Measurements from ENCODE around the gene NR2C1. TPM values are rescaled to one million over a fixed set of nuclear protein-coding genes. Genes with fewer than 3 reads are reported as not detected.

NR2C1 gene
- 44.4 TPM for polyA plus RNA-seq
- long read RNA-seq, donor 1, full-length matches to known transcripts, result 5 of 5 reads
- long read RNA-seq, donor 1, partial matches to known transcripts, result 0 of 5 reads
- long read RNA-seq, donor 1, other reads (novel, unspliced or antisense), result 0 of 5 reads
- long read RNA-seq, donor 2, full-length matches to known transcripts, result 16 of 16 reads
- long read RNA-seq, donor 2, partial matches to known transcripts, result 0 of 16 reads
- long read RNA-seq, donor 2, other reads (novel, unspliced or antisense), result 0 of 16 reads
- long read RNA-seq, donor 3, result 0 reads
- long read RNA-seq, donor 4, partial matches to known transcripts, result 0 of 1 reads
- long read RNA-seq, donor 4, other reads (novel, unspliced or antisense), result 0 of 1 reads
- long read RNA-seq, donor 5, partial matches to known transcripts, result 0 of 3 reads
- long read RNA-seq, donor 5, other reads (novel, unspliced or antisense), result 0 of 3 reads
- long read RNA-seq, donor 6, full-length matches to known transcripts, result 4 of 4 reads
- long read RNA-seq, donor 6, partial matches to known transcripts, result 0 of 4 reads
- long read RNA-seq, donor 6, other reads (novel, unspliced or antisense), result 0 of 4 reads
- long read RNA-seq, donor 7, full-length matches to known transcripts, result 3 of 3 reads
- long read RNA-seq, donor 7, partial matches to known transcripts, result 0 of 3 reads
- long read RNA-seq, donor 7, other reads (novel, unspliced or antisense), result 0 of 3 reads
- long read RNA-seq, donor 8, full-length matches to known transcripts, result 6 of 6 reads
- long read RNA-seq, donor 8, partial matches to known transcripts, result 0 of 6 reads
- long read RNA-seq, donor 8, other reads (novel, unspliced or antisense), result 0 of 6 reads
- long read RNA-seq, donor 9, full-length matches to known transcripts, result 4 of 4 reads
- long read RNA-seq, donor 9, partial matches to known transcripts, result 0 of 4 reads
- long read RNA-seq, donor 9, other reads (novel, unspliced or antisense), result 0 of 4 reads
- long read RNA-seq, donor 10, full-length matches to known transcripts, result 7 of 7 reads
- long read RNA-seq, donor 10, partial matches to known transcripts, result 0 of 7 reads
- long read RNA-seq, donor 10, other reads (novel, unspliced or antisense), result 0 of 7 reads
- long read RNA-seq, donor 11, partial matches to known transcripts, result 0 of 3 reads
- long read RNA-seq, donor 11, other reads (novel, unspliced or antisense), result 0 of 3 reads

DNA sequence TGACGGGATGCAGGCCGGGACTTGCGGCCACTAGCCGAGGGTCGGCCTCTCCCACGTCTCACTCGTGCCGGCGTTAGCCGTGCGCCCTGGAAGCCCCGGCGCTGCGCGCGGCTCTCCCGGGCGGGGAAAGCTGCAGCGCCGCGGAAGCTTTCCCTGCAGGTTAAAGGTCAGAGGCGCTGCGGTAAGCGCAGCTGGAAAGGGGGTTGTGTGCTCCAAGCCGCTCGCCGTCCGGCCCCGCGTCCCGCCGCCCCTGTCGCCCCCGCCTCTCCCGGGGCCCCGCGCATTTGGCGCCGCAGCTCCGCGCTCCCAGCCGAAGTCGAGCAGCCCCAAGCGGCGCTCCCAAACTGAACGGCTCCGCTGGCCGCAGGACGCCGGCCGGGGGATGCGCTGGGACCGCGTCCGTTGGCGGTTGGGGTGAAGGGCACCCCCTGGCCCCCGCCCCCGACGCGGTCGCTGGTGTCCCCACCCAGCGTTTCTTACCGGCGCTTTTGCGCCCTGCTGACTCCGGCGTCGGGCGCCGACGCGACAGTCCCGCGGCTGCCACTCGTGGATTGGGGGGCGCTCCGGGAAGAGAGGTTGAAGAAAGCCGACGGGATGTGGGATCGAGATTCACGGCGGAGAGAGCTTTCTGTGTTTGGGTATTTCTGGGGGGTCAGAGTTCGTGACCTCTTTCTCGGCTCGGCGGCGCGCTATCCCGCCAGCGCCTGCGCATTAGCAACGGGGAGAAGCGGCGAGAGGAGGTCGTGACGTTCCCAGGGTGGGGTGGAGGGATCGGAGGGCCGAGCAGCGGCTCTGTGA lies at the start of gene NR2C1:
TSS of gene NR2C1 (minus strand) at position 719 of the 798 bp plus-strand sequence. CDS start 6,234 bp downstream, outside the sequence.
- Histone ChIP-seq H3K27ac (ENCODE audit: low read length) (peak within 1 kb of the TSS; percentile 67), H3K9me3 (ENCODE audit: control insufficient read depth, low read depth, low read length) (no peaks in the 10 kb centered on the region), H3K4me1 (ENCODE audit: control insufficient read depth, insufficient read depth, low read length) (no peaks in the 10 kb centered on the region), H3K27me3 (ENCODE audit: control insufficient read depth, insufficient read depth, low read length) (no peaks in the 10 kb centered on the region), H3K4me3 (ENCODE audit: low read length) (peak within 1 kb of the TSS; percentile 96), H3K36me3 (ENCODE audit: control insufficient read depth, insufficient read depth, low read length) (peaks cover 4% of the 10 kb centered on the region)
- no CpG with 5 or more reads among the region's 99 CpGs for WGBS (ENCODE audit: insufficient coverage, low lambda C conversion rate)
- peak; percentile 95 for DNase-seq

DNA sequence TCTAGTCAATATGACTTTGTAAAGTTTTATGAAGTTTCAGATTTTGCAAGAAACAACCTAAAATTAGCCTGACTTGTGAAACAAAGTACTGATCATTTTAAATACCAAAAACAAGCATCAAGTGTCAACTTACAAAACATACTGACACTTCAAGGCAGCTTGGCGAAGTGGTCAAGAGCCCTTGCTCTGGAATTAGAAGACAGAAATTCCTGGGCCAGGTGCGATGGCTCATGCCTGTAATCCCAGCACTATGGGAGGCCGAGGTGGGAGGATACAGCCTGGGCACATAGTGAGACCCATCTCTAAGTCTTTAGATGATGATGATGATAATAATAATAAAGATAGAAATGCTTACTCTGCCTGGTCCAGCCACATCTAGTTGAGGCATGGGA lies 45.4 kb upstream of the NR2C1 start:
- no peak overlapping the region for H3K27ac ChIP-seq (ENCODE audit: low read length)
- no peaks in the 10 kb centered on the region for H3K4me1 ChIP-seq (ENCODE audit: control insufficient read depth, insufficient read depth, low read length)
- no CpG with 5 or more reads among the region's 3 CpGs for WGBS (ENCODE audit: insufficient coverage, low lambda C conversion rate)
- H3K27me3 ChIP-seq (ENCODE audit: control insufficient read depth, insufficient read depth, low read length), result no peaks in the 10 kb centered on the region
- no peak overlapping the region for H3K4me3 ChIP-seq (ENCODE audit: low read length)
- peaks cover 3% of the 10 kb centered on the region for H3K36me3 ChIP-seq (ENCODE audit: control insufficient read depth, insufficient read depth, low read length)
- DNase-seq, result no peak
- no peaks in the 10 kb centered on the region for H3K9me3 ChIP-seq (ENCODE audit: control insufficient read depth, low read depth, low read length)

DNA sequence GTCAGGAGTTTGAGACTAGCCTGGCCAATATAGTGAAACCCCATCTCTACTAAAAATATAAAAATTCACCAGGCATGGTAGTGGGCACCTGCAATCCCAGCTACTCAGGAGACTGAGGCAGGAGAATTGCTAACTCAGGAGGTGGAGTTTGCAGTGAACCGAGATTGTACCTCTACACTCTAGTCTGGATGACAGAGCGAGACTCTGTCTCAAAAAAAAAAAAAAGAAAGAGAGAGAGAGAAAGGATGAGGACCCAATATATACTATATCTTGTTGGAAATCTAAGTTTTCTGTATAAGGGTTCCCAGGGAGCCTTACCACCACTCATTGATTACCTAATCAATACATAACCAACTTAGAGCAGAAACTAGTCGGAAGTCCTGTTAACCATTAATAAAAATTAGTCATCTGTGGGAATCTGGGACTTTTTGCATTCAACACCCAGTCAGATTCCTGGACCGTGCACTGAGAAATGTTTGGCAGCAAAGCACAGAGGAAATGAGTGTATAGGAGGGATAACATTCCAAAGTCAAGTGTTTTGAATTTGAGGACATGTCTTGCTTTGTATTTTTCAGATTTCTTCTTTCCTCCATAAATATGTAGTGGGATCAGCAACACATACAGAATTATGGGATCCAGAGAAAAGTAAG lies 44.8 kb upstream of the NR2C1 start:
- no peak overlapping the region for H3K27ac ChIP-seq (ENCODE audit: low read length)
- H3K27me3 ChIP-seq (ENCODE audit: control insufficient read depth, insufficient read depth, low read length), result no peaks in the 10 kb centered on the region
- H3K9me3 ChIP-seq (ENCODE audit: control insufficient read depth, low read depth, low read length), result no peaks in the 10 kb centered on the region
- WGBS (ENCODE audit: insufficient coverage, low lambda C conversion rate), result no CpG with 5 or more reads among the region's 4 CpGs
- no peak overlapping the region for H3K4me3 ChIP-seq (ENCODE audit: low read length)
- H3K4me1 ChIP-seq (ENCODE audit: control insufficient read depth, insufficient read depth, low read length), result no peaks in the 10 kb centered on the region
- DNase-seq, result no peak
- H3K36me3 ChIP-seq (ENCODE audit: control insufficient read depth, insufficient read depth, low read length), result peaks cover 3% of the 10 kb centered on the region

DNA sequence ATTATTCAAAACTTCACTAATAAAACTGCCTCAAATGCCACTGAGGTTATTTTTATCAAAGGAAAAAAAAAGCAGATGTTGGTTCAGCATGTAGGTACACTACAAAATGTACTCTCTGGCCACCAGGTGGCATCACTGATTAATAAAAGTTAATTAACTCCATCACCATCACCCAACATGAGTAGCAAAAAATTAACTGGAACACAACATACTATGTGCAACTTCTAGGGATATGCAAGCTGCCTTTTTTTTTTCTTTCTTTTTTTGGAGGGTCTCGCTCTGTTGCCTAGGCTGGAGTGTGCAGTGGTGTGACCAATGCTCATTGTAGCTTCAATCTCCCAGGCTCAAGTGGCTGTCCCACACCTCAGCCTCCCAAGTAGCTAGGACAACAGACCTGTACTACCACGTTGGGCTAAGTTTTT lies 43.8 kb upstream of the NR2C1 start:
- no CpG with 5 or more reads among the region's 2 CpGs for WGBS (ENCODE audit: insufficient coverage, low lambda C conversion rate)
- no peak overlapping the region for H3K27ac ChIP-seq (ENCODE audit: low read length)

DNA sequence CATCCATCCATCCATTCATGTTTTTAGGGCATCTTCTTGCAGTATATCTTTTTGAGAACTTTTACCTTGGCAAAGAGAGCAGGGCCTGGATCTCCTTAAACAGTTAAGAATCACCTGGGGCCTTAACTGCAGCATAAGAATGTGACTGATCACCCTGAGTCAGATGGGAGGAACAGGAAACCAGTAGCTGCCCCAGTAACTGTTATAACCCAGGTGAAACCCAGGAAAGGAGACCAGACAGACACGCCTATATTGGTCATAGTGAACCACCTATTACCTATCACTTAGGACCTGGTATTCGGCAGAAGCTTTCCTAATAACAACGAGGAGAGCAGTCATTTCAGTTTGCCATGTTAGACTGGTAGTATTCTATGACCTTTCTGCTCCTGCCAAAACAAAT lies 43.4 kb upstream of the NR2C1 start:
- Histone ChIP-seq H3K36me3 (ENCODE audit: control insufficient read depth, insufficient read depth, low read length) (peaks cover 7% of the 10 kb centered on the region), H3K9me3 (ENCODE audit: control insufficient read depth, low read depth, low read length) (no peaks in the 10 kb centered on the region), H3K4me3 (ENCODE audit: low read length) (no peak overlapping the region), H3K4me1 (ENCODE audit: control insufficient read depth, insufficient read depth, low read length) (no peaks in the 10 kb centered on the region), H3K27ac (ENCODE audit: low read length) (no peak overlapping the region), H3K27me3 (ENCODE audit: control insufficient read depth, insufficient read depth, low read length) (no peaks in the 10 kb centered on the region)
- DNase-seq, result no peak
- no CpG with 5 or more reads among the region's 3 CpGs for WGBS (ENCODE audit: insufficient coverage, low lambda C conversion rate)

More for the DNA sequence above, 43.8 kb upstream of the NR2C1 start:
- DNase-seq, result peak; percentile 65 to 68
- Histone ChIP-seq H3K4me3 (ENCODE audit: low read length) (no peak overlapping the region), H3K27me3 (ENCODE audit: control insufficient read depth, insufficient read depth, low read length) (no peaks in the 10 kb centered on the region), H3K4me1 (ENCODE audit: control insufficient read depth, insufficient read depth, low read length) (no peaks in the 10 kb centered on the region), H3K9me3 (ENCODE audit: control insufficient read depth, low read depth, low read length) (no peaks in the 10 kb centered on the region), H3K36me3 (ENCODE audit: control insufficient read depth, insufficient read depth, low read length) (peaks cover 7% of the 10 kb centered on the region)

GRCh38 chr12:95116341-95116740 lies 42.9 kb upstream of the NR2C1 start:
- 100% methylated on average over 1 of the region's 4 CpGs for whole genome bisulfite sequencing (ENCODE audit: insufficient coverage, low lambda C conversion rate)
- Histone ChIP-seq H3K36me3 (ENCODE audit: control insufficient read depth, insufficient read depth, low read length) (peaks cover 8% of the 10 kb centered on the region), H3K9me3 (ENCODE audit: control insufficient read depth, low read depth, low read length) (no peaks in the 10 kb centered on the region), H3K4me3 (ENCODE audit: low read length) (no peak overlapping the region), H3K4me1 (ENCODE audit: control insufficient read depth, insufficient read depth, low read length) (no peaks in the 10 kb centered on the region), H3K27ac (ENCODE audit: low read length) (no peak overlapping the region), H3K27me3 (ENCODE audit: control insufficient read depth, insufficient read depth, low read length) (no peaks in the 10 kb centered on the region)
- no peak for DNase-seq

DNA sequence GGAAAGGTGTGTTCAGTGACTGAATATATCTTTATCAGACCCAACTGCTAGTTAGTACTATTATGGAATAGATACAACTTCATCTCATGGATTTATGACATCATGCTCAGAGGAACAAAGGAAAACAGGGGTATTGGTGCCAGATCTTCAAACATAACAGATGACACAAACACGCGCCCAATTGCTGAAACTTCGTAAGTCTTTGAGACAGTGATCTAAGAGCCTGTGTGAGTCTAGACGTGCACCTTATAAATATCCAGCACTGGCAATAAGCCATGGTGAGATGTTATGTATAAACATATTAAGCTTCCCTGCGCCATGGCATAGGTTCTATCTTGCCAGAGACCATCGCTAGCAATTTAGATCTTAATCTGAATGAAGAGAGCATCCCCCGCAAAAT lies 42.2 kb upstream of the NR2C1 start:
- no peak overlapping the region for H3K27ac ChIP-seq (ENCODE audit: low read length)
- H3K4me3 ChIP-seq (ENCODE audit: low read length), result no peak overlapping the region
- H3K9me3 ChIP-seq (ENCODE audit: control insufficient read depth, low read depth, low read length), result no peaks in the 10 kb centered on the region
- H3K4me1 ChIP-seq (ENCODE audit: control insufficient read depth, insufficient read depth, low read length), result no peaks in the 10 kb centered on the region
- H3K27me3 ChIP-seq (ENCODE audit: control insufficient read depth, insufficient read depth, low read length), result no peaks in the 10 kb centered on the region
- H3K36me3 ChIP-seq (ENCODE audit: control insufficient read depth, insufficient read depth, low read length), result peaks cover 15% of the 10 kb centered on the region
- DNase-seq, result no peak
- 50% methylated on average over 2 of the region's 7 CpGs for WGBS (ENCODE audit: insufficient coverage, low lambda C conversion rate)

DNA sequence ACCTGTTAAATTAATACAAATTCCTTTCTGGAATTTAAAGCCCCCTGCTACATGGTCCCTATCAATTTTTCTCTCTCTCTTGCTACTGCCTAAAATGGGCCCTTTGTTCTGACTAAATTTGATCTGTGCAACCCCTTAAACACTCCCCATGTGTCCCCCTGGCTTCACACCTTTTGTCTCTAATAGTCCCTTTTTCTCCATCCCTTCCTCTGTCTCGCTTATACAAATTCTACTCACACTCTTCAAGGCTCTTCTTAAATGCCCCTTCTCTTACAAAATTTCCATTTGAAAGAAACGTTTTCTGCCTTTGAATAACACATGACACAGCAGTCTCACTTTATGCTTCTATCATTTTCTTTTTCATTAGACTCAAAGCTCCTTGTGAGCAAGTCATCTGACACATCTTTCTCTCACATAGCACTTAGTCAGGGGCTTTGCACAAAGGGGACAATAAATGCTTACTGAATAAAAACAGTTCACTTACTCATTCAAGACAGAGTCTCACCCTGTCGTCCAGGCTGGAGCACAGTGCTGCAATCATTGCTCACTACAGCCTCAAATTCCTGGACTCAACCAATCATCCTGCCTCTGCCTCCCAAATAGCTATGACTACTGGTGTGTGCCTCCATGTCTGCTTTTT lies 41.5 kb upstream of the NR2C1 start:
- WGBS (ENCODE audit: insufficient coverage, low lambda C conversion rate), result 100% methylated on average over 2 of the region's 3 CpGs
- Histone ChIP-seq H3K27me3 (ENCODE audit: control insufficient read depth, insufficient read depth, low read length) (no peaks in the 10 kb centered on the region), H3K4me3 (ENCODE audit: low read length) (no peak overlapping the region), H3K27ac (ENCODE audit: low read length) (no peak overlapping the region), H3K4me1 (ENCODE audit: control insufficient read depth, insufficient read depth, low read length) (no peaks in the 10 kb centered on the region), H3K36me3 (ENCODE audit: control insufficient read depth, insufficient read depth, low read length) (peaks cover 17% of the 10 kb centered on the region), H3K9me3 (ENCODE audit: control insufficient read depth, low read depth, low read length) (no peaks in the 10 kb centered on the region)
- no peak for DNase-seq

DNA sequence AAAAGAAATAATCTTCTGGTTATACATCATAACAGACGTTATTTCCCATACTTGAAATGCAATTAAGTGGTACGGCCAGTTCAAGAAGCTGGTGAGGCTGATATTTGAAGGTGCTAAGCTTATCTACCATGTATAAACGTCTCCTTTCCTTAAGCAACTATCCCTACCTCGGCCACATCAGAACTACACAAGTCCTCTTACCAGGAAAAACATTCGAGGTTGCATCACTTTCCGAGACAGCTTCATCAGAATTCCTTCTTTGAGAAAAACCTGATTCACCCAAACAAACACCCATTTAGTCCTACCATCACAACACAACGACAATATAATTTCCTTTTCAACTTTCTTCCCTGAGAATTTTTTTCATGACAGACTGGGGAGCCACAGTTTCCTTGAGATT lies 33.9 kb upstream of the NR2C1 start:
- Histone ChIP-seq H3K36me3 (ENCODE audit: control insufficient read depth, insufficient read depth, low read length) (peaks cover 42% of the 10 kb centered on the region), H3K27me3 (ENCODE audit: control insufficient read depth, insufficient read depth, low read length) (no peaks in the 10 kb centered on the region), H3K4me1 (ENCODE audit: control insufficient read depth, insufficient read depth, low read length) (peaks cover 4% of the 10 kb centered on the region), H3K4me3 (ENCODE audit: low read length) (no peak overlapping the region), H3K27ac (ENCODE audit: low read length) (no peak overlapping the region), H3K9me3 (ENCODE audit: control insufficient read depth, low read depth, low read length) (no peaks in the 10 kb centered on the region)
- DNase-seq, result no peak
- 89% methylated on average over 1 of the region's 7 CpGs for WGBS (ENCODE audit: insufficient coverage, low lambda C conversion rate)

Data from large intestine (tissue), 12 donors.